Umbilical cord (tissue), 2 donors: Measurements from ENCODE around the gene OR5D16. TPM values are rescaled to one million over a fixed set of nuclear protein-coding genes. Genes with fewer than 3 reads are reported as not detected.
"Not testable (repeated sequence)": the region's sequence is repeated elsewhere in the genome, so short reads cannot be mapped to it uniquely, and the experiment has no call there.

ENCODE experiments used
- DNase-seq: peaks from one replicate; pipeline ENCODE4 v3.0.0-alpha.2; 2015; ENCODE audit warnings: low spot score
- total RNA-seq: library from RNA; depleted of rRNA; stranded (reverse); fragments of >200 nt; gene quantifications from one replicate; pipeline ENCODE4 v1.2.3, GENCODE V29; 2014; ENCODE audit warnings: low replicate concordance; ENCODE audit not compliant: insufficient read depth

OR5D16 gene
- total RNA-seq, result 1.4 TPM

DNA sequence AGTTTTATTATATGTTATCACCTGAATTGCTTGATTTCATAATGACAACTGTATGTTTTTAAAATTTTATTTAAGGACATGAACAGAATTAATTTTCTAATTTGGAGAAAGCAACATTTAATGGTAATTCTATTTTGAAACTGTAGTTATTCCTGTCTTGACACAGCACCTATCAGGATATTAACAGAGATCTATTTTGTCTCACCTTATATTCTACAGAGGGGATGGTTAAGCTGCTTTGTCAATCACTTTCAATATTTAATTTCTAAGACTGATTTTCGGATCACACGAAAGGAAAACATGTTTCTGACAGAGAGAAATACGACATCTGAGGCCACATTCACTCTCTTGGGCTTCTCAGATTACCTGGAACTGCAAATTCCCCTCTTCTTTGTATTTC, at the start of gene OR5D16:
Gene OR5D16 (plus strand): TSS at position 301 of the 400 bp plus-strand sequence. CDS start 0 bp downstream, at position 301.
- DNase-seq, result no peak

DNA sequence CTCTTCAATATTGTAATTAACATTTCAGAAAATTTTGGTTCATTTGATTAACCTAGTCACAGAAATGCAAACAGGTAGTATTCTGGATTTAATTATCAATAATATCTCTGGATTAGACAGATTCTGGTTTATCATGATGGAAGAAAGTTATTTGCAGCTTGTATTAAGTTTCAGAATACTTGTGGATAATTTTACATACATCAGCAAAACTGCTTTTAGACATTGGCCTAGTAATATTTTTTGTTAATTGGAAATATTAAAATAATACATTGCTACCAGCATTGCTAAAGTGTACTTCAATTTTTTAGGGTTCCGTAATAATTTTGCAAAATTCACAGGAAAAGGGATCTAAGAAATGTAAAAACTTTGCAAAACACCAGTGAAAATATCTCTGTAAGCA, 46.9 kb upstream of the OR5D16 start:
- no peak for DNase-seq

DNA sequence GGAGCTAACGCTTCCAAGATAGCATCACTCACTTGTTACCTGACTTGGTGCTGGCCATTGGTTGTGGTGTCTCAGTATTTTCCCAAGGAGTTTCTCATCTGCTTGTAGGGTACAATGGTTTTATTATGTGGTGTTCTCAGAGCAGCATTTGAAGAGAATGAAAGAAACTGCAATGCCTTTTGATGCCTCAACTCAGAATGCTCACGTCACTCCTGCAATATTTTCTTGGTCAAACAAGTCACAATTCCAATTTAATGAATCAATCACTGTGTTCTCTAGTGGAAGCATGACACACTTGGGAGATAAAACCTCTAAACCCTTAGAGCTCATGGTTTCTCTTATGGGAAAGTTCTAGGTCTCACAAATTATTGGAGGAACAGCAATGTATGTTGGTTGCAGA, 45.2 kb upstream of the OR5D16 start:
- no peak for DNase-seq

DNA sequence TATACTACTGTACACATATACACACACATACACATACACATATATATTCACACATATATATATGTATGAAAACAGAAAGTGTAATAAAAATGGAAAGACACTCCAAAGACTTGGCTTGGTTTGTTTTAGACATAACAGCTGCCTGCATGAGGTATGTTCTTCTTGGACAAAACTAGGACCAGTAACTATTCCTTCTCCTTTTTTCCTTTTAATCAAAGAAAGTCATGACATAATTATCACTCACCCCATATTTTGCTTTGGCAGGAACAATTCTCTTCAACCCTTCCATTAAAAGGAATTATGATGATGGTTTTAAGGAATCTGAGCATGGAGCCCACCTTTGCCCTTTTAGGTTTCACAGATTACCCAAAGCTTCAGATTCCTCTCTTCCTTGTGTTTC, 43.3 kb upstream of the OR5D16 start, which contains the start of gene OR5D14:
Gene OR5D14 (plus strand): TSS at position 301 of the 400 bp plus-strand sequence. CDS start 0 bp downstream, at position 301.
- no peak for DNase-seq

DNA sequence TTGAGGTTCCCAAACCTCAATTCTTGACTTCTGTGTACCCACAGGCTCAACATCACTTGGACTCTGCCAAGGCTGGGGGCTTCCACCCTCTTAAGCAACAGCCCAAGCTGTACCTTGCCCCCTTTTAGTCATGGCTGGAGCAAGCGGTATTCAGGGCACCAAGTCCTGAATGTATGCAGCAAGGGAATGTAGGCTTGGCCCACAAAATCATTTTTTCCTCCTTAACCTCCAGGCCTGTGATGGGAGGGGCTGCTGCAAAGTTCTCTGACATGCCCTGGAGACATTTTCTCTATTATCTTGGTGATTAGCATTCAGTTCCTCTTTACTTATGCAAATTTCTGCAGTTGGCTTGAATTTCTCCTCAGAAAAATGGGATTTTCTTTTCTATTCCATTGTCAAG, 32.3 kb upstream of the OR5D16 start:
- DNase-seq, result no peak

DNA sequence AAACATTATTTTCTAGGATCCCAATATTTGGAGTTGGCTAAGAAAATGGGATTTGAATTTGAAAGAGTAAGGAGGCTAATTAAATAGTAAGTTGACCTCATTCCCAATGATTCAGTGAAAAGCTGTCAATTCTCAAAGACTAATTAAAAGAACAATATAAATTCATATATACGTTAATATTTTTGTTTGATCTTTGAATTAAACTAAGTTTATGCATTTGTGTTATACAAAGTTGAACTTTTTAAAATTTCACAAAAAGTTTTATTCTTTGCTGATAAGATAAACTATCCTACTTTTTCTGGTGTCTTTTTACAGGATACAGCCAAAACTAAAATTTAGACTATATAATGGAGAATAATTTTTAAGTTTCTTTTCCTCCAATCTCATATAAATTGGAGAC, 27.5 kb upstream of the OR5D16 start, which contains the start of gene OR5L1:
Gene OR5L1 (plus strand): TSS at position 301 of the 400 bp plus-strand sequence. CDS start 100 bp downstream, outside the sequence.
- no peak for DNase-seq

DNA sequence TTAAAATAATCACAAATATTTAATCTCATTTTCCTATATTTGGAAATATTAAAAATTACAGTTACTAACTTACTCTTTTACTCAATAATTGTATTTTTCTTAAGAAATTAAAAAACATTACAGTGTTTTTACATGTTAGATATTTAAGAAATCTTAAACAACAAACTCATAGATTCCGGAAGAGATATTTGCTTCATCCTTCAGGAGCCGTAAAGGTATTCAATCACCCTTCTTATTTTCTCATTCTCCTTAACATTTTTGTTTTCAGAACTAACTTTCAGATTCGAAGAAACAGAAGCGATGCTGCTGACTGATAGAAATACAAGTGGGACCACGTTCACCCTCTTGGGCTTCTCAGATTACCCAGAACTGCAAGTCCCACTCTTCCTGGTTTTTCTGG, 19.2 kb upstream of the OR5D16 start, which contains the start of gene OR5D18:
Gene OR5D18 (plus strand): TSS at position 301 of the 400 bp plus-strand sequence. CDS start 0 bp downstream, at position 301.
- DNase-seq, result no peak

DNA sequence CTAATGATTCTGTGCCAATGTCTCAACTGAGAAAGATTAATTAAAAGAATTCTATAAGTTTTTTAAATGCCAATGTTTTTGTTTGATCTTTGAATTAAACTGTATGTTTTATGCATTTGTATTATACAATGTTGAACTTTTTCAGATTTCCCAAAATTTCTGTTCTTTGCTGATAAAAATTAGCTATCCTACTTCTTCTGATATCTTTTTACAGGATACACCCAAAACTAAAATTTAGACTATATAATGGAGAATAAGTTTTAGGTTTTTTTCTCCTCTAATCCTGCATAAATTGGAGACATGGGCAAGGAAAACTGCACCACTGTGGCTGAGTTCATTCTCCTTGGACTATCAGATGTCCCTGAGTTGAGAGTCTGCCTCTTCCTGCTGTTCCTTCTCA, 11.6 kb upstream of the OR5D16 start, which contains the start of gene OR5L2:
Gene OR5L2 (plus strand): TSS at position 301 of the 400 bp plus-strand sequence. CDS start 0 bp downstream, at position 301.
- DNase-seq, result no peak

DNA sequence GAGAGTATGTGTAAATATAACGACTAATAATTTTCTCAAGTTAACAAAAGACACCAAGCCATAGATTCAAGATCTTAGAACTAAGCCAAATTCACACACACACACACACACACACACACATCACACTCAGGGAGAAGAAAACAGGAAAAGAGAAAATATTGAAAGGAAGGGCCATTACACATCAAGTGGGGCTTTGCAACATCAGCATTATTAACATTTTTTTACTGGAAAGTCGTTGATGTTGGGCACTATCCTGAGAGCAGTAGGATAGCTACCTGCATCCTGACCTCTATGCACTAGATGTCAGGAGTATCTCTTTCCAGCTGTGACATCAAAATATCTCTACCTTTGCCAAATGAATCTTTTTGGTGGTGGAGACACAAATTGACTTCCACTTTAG, 8.9 kb downstream of the OR5D16 start:
- no peak for DNase-seq

DNA sequence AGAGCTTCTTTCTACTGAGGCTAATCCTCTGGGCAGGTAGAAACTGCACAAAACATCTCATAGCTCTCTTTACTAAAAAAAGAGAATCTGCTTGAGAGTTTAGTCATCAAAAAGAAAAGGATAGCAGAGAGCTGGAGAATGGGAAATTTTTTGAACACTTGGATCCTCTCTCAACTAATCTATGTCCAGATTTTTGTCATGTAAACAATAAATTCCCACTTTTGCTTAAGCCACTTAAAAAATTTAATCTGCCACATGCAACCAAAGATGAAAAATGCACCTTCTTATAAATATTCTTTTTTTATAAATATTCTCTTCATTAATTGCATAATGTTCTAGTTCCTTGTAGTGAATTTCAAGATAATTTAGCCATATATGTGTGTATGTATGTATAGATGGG, 10.5 kb downstream of the OR5D16 start:
- no peak for DNase-seq

DNA sequence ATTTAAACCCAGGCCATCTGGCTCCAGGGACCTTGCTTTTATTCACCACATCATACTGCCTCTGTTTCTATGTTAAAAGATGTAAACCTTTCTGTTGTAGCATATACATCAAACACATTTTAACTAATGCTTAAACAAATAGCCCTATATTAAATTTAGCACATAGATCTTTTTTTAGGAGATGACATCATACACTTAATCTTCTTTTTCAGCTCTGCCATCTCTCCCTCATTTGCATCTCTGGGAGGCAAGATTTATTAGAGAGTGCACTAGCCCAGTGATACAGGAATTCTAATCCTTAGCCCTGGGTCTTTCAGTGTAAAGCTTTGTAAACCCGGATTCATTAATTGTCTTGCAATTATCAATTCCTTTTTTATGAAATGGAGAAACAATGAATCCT, 13.6 kb downstream of the OR5D16 start:
- DNase-seq, result no peak

DNA sequence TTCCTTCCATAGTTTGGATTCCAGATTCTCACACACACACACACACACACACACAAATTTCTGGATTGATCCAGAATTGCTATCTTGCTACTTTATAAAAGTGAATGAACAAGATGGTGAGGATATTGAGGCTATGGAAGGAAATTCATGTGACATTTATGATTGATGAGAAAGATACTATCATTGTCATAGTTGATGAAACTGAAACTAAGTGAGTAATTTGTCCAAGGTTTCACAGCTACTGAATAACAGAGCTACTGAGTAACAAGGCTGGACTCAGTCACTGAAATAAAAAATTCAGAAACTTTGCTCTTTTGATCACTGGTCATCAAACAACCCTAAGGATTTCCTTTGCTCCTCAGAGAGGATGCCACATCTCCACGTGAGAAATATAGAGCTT, 16.2 kb downstream of the OR5D16 start:
- DNase-seq, result no peak

DNA sequence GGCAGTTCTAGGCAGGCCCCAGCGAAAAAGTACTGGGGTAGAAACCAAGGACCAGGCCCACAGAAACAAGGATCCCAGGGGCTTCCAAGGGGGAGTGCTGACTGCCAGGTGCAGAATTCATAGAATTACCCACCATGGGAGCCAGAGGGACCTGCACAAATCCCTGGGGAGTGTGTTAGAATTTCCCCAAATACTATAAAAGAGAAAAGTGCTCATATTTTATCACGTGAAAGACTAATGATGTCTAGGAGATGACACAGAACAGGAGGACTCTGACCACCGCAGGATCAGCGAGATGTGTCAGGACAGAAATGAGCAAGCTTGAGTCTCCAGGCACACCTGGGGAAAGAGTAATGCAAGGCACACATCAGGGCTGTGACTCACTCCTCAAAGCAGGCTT, 28.8 kb downstream of the OR5D16 start:
- not testable (repeated sequence) for DNase-seq

DNA sequence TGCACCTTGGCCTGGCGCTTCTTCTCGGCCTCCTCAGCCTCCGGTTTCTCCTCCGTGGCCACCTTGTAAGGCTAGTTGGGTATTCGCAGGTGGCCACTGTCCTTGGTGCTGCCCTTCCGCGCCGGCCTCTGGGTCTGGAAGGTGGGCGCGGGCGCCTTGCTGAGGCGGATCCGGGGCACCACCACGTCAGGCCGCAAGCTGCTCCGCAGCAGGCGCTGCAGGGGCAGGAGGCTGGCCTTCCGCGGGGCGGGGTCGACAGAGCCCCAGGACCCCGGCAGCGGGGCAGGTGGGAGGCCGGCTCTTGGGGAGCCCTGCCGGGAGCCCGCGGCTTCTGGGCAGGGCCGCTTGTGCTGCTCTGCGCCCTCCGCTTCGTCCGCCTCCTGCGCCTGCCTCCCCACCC, 34.2 kb downstream of the OR5D16 start:
- not testable (repeated sequence) for DNase-seq

DNA sequence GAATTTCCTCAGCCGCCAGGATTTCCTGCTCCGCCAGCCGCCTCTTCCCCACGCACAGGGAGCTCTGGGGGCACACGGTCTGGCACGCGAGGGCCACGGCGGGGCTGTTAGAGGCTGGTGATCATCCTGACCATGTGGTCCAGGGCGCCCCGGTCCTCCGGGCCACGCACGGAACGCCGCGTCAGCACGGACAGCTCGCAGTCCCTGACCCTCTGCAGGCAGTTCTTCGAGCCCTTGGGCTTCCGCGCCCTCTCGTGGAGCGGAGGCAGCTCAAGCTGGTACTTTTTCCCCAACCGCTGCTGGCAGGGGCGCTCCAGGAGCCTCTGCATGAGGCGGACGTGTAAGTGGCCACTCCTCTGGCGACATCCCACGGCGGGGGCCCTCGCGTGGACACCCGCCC, 34.6 kb downstream of the OR5D16 start:
- not testable (repeated sequence) for DNase-seq

DNA sequence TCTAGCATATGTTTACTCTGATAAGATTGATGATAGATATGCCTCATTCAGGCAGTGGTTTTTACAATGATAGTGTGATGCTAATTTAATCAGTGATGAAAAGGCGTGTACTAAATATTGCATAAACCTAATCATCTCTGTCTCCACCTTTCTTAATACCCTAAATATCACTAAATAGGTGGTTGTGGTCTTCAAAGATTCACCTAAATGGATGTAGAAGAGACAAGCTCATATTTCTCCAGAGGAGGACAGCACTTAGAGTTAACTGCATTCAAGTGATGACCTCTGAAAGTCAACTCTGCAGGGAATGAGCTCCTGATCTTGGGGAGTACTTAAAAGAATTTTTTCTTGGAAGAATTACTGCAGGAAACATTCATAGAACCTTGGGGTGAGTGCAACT, 44.4 kb downstream of the OR5D16 start, which contains the start of gene TRIM51:
Gene TRIM51 (plus strand): TSS at position 301 of the 400 bp plus-strand sequence. CDS start 2,132 bp downstream, outside the sequence.
- not testable (repeated sequence) for DNase-seq

DNA sequence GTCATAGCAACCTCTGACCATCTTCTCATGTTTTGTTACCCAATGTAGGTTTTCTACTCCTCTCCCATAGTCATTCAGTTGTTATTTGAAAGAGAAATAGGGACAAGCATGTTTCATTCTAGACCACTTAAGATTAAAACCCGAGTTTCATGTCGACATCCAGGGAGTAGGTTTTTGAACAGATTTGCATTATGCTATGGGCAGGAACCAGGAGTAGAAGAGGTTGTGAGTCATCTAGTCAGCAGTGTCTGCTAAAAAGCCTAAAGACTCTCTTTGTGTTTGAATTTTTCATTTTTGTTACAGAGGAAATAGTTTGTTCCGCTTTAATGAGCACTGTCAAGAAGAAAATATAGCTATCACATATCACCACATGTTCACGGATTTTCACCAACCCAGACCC, 46.4 kb downstream of the OR5D16 start:
- not testable (repeated sequence) for DNase-seq

DNA sequence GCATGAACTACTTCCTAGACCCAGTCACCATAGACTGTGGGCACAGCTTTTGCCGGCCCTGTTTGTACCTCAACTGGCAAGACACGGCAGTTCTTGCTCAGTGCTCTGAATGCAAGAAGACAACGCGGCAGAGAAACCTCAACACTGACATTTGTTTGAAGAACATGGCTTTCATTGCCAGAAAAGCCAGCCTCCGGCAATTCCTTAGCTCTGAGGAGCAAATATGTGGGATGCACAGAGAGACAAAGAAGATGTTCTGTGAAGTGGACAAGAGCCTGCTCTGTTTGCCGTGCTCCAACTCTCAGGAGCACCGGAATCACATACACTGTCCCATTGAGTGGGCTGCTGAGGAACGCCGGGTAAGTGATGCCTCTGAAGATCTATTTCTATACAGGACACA, 46.9 kb downstream of the OR5D16 start:
- not testable (repeated sequence) for DNase-seq

Other genes with a start within 250 kb of the OR5D16 start
- 6.3 TPM for gene OR4C11, start 231.1 kb upstream of the OR5D16 start, total RNA-seq
- gene OR4P4, start 203.6 kb upstream of the OR5D16 start, total RNA-seq, result 3.6 TPM
- gene OR4S2, start 190.4 kb upstream of the OR5D16 start, total RNA-seq, result 0.48 TPM
- 0.72 TPM for gene OR4C6, start 176.6 kb upstream of the OR5D16 start, total RNA-seq
- gene OR5D13, start 65.3 kb upstream of the OR5D16 start, total RNA-seq, result 9.9 TPM
- 1.9 TPM for gene OR5D14, start 43.2 kb upstream of the OR5D16 start, total RNA-seq
- gene OR5L1, start 27.4 kb upstream of the OR5D16 start, total RNA-seq, result 1.7 TPM
- gene OR5D18, start 19.1 kb upstream of the OR5D16 start, total RNA-seq, result 2.2 TPM
- gene OR5L2, start 11.5 kb upstream of the OR5D16 start, total RNA-seq, result 0.72 TPM
- not detected for gene TRIM51, start 44.5 kb downstream of the OR5D16 start, total RNA-seq
- 2.9 TPM for gene OR5W2, start 75.8 kb downstream of the OR5D16 start, total RNA-seq
- gene OR5I1, start 97.6 kb downstream of the OR5D16 start, total RNA-seq, result 2.9 TPM
- gene OR10AG1, start 131.2 kb downstream of the OR5D16 start, total RNA-seq, result 3.4 TPM
- gene OR5F1, start 155.9 kb downstream of the OR5D16 start, total RNA-seq, result 1.4 TPM
- 6.3 TPM for gene OR5AS1, start 188.9 kb downstream of the OR5D16 start, total RNA-seq